OCI-LY1 (cell line): Measurements from ENCODE around the gene HLF.
A peak's percentile ranks its signal among the peaks of the same experiment; 100 is the strongest.

ENCODE experiments used
- H2AFZ ChIP-seq: fragments of 200-600 bp; sonication (generic), shearing (Covaris generic); 2 replicates; pipeline ENCODE4 v1.6.0; 2014; ENCODE audit warnings: antibody characterized with exemption, mild to moderate bottlenecking, low read length
- H3F3A ChIP-seq: fragments of 200-600 bp; sonication (generic), shearing (Covaris generic); 2 replicates; pipeline ENCODE4 v1.6.0; 2014; ENCODE audit warnings: mild to moderate bottlenecking, antibody characterized with exemption, low read length, moderate library complexity; ENCODE audit not compliant: insufficient read depth
- H3K27ac ChIP-seq: fragments of 200-600 bp; sonication (generic); 2 replicates; pipeline ENCODE4 v1.5.1; 2014; ENCODE audit warnings: low read length, mixed run types, mild to moderate bottlenecking, low read depth; ENCODE audit not compliant: poor library complexity, severe bottlenecking
- H3K27me3 ChIP-seq: fragments of 200-600 bp; sonication (generic); 2 replicates; pipeline ENCODE4 v1.6.0; 2014; ENCODE audit warnings: antibody characterized with exemption, mild to moderate bottlenecking, low read length, moderate library complexity; ENCODE audit not compliant: insufficient read depth
- H3K36me3 ChIP-seq: fragments of 200-600 bp; sonication (generic); 2 replicates; pipeline ENCODE4 v1.6.1; 2014; ENCODE audit warnings: mild to moderate bottlenecking, antibody characterized with exemption, low read length, moderate library complexity, mixed read lengths; ENCODE audit not compliant: insufficient read depth
- H3K4me1 ChIP-seq: fragments of 200-600 bp; sonication (generic); 2 replicates; pipeline ENCODE4 v1.5.1; 2014; ENCODE audit warnings: mild to moderate bottlenecking, low read length, moderate library complexity; ENCODE audit not compliant: insufficient read depth, severe bottlenecking
- H3K4me2 ChIP-seq: fragments of 200-600 bp; sonication (generic), shearing (Covaris generic); 2 replicates; pipeline ENCODE4 v1.6.1; 2014; ENCODE audit warnings: low read length
- H3K4me3 ChIP-seq: fragments of 200-600 bp; sonication (generic); 2 replicates; pipeline ENCODE4 v1.5.1; 2014; ENCODE audit warnings: low read length, low read depth, mild to moderate bottlenecking, mixed read lengths; ENCODE audit not compliant: poor library complexity, severe bottlenecking
- H3K79me2 ChIP-seq: fragments of 200-600 bp; shearing (Covaris generic); 2 replicates; pipeline ENCODE4 v1.6.1; 2016; ENCODE audit warnings: mixed run types, low read length, mixed read lengths; ENCODE audit not compliant: insufficient read depth
- H3K9ac ChIP-seq: fragments of 200-600 bp; sonication (generic), shearing (Covaris generic); 2 replicates; pipeline ENCODE4 v1.6.1; 2014; ENCODE audit warnings: mild to moderate bottlenecking, low read length, mixed read lengths
- H3K9me2 ChIP-seq: fragments of 200-600 bp; sonication (generic), shearing (Covaris generic); 2 replicates; pipeline ENCODE4 v1.6.1; 2014; ENCODE audit warnings: low read depth, mild to moderate bottlenecking, low read length, mixed read lengths
- H3K9me3 ChIP-seq: fragments of 200-600 bp; shearing (Covaris generic); 2 replicates; pipeline ENCODE4 v1.6.1; 2014; ENCODE audit warnings: low read length, mixed read lengths
- H4K20me1 ChIP-seq: fragments of 200-600 bp; sonication (generic), shearing (Covaris generic); 2 replicates; pipeline ENCODE4 v1.6.0; 2016; ENCODE audit warnings: mild to moderate bottlenecking, low read length; ENCODE audit not compliant: insufficient read depth
- EZH2 ChIP-seq: fragments of 200-600 bp; sonication (generic), shearing (Covaris generic); IDR thresholded peaks from 2 replicates; pipeline ENCODE4 v1.8.0; 2017; ENCODE audit warnings: borderline replicate concordance, mixed run types, mild to moderate bottlenecking, antibody characterized with exemption, low read length, moderate library complexity, mixed read lengths
- TF ChIP-seq, protein P1 (sequence below): fragments of 200-600 bp; sonication (generic), shearing (Covaris generic); IDR thresholded peaks from 2 replicates; pipeline ENCODE4 v1.5.1; 2017; ENCODE audit warnings: mild to moderate bottlenecking, antibody characterized with exemption, low read length, moderate library complexity, mixed read lengths

Gene HLF

DNA sequence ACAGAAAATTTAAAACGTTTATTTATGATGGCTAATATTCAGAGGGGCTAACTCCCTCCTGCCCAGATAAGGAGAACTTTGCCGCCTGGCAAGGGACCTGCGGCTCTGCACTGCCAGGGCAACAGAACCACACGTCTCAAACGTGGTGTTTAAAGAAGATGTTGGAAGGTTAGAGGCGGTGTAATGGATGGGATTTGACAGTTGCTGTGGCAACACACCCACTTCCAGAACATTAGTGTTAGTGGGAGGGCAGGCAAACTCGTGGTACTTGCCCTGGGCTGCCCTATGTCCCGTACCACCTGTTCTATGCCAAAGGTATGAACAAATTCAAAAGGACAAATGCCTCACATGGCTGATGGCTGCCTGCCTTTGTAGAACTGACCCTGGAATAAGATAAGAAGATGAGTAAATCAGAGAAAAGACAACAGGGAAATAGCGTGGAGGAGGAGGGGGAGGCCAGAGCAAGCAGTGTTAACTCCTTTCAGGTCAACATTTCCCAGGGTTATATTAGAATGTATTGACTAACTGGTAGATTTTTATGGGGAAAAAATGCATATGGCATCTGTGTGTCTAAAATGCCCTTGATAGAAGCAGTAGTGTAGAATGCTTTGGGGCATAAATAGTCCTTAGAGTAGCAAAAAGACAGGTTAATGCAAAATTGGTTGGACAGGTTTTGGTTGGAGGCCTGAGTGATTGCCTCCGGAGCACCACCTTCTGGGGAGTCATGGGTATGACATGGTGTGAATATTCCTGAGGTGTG lies 30.8 kb downstream of the HLF start:
- H3K27me3 ChIP-seq, result 0 out of 2 replicates have a peak, but pooled peaks cover 3% of the 10 kb centered on the region
- no peak overlapping the region for H3K4me2 ChIP-seq
- no peaks in the 10 kb centered on the region for H3K4me1 ChIP-seq
- no peak overlapping the region for H3K27ac ChIP-seq
- H3K36me3 ChIP-seq, result no peaks in the 10 kb centered on the region
- TF ChIP-seq, protein P1, sequence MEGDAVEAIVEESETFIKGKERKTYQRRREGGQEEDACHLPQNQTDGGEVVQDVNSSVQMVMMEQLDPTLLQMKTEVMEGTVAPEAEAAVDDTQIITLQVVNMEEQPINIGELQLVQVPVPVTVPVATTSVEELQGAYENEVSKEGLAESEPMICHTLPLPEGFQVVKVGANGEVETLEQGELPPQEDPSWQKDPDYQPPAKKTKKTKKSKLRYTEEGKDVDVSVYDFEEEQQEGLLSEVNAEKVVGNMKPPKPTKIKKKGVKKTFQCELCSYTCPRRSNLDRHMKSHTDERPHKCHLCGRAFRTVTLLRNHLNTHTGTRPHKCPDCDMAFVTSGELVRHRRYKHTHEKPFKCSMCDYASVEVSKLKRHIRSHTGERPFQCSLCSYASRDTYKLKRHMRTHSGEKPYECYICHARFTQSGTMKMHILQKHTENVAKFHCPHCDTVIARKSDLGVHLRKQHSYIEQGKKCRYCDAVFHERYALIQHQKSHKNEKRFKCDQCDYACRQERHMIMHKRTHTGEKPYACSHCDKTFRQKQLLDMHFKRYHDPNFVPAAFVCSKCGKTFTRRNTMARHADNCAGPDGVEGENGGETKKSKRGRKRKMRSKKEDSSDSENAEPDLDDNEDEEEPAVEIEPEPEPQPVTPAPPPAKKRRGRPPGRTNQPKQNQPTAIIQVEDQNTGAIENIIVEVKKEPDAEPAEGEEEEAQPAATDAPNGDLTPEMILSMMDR, result peak; percentile 68
- no peak for TF ChIP-seq EZH2
- no peaks in the 10 kb centered on the region for H4K20me1 ChIP-seq
- H3K9me2 ChIP-seq, result no peaks in the 10 kb centered on the region
- no peak overlapping the region for H3K9ac ChIP-seq
- H3K9me3 ChIP-seq, result no peaks in the 10 kb centered on the region
- H3F3A ChIP-seq, result no peaks in the 10 kb centered on the region
- H2AFZ ChIP-seq, result no peak overlapping the region
- no peaks in the 10 kb centered on the region for H3K79me2 ChIP-seq
- H3K4me3 ChIP-seq, result no peak overlapping the region

DNA sequence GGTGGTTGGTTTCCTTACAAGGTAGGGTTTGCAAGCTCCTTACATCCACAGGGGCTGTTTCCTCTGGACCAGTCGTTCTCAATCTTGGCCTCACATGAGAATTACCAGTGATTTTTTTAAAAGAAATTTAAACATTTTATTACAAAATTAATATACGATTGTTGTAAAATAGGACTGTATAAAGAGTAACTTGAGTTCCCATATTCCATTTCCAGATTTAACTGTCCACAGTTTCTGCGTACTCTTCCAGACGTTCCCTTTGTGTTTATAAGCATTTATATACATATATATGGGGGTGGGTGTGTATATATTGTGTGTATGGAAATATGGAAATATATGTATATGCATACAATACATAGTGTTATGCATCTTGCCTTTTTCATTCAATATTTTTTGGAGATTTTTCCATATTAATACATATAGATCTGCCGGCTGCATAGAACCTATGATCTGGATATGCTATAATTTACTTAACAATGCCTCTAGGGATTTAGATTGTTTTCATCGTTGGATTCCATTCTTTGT lies 31.5 kb downstream of the HLF start:
- H3F3A ChIP-seq, result no peaks in the 10 kb centered on the region
- H3K4me2 ChIP-seq, result no peak overlapping the region
- no peak overlapping the region for H3K27ac ChIP-seq
- H3K36me3 ChIP-seq, result no peaks in the 10 kb centered on the region
- H3K9ac ChIP-seq, result no peak overlapping the region
- H4K20me1 ChIP-seq, result no peaks in the 10 kb centered on the region
- no peaks in the 10 kb centered on the region for H3K9me2 ChIP-seq
- 0 out of 2 replicates have a peak, but pooled peaks cover 3% of the 10 kb centered on the region for H3K27me3 ChIP-seq
- H3K4me3 ChIP-seq, result no peak overlapping the region
- no peak overlapping the region for H2AFZ ChIP-seq
- TF ChIP-seq, protein P1, result no peak
- no peak for TF ChIP-seq EZH2
- no peaks in the 10 kb centered on the region for H3K4me1 ChIP-seq
- H3K79me2 ChIP-seq, result no peaks in the 10 kb centered on the region
- H3K9me3 ChIP-seq, result no peaks in the 10 kb centered on the region

DNA sequence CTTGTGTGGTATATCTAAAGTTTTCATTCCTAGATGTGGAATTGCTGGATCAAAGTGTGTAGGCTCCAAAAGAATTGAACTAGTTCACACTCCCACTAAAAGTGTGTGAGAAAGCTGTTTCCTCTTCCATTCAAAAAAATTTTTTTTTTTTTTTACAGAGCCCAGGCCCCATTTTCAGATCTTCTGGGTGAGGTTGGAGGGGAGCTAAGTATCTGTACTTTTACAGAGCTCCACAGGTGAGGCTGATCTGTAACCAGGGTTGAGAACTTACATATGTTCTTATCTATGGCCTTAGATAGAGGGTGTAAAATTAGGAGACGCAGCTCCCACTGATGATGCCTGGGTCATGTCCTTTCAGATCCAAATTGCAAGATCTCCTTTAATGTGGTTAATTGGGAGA lies 31.9 kb downstream of the HLF start:
- H3K4me3 ChIP-seq, result no peak overlapping the region
- no peaks in the 10 kb centered on the region for H3K79me2 ChIP-seq
- H3K9me2 ChIP-seq, result no peaks in the 10 kb centered on the region
- no peaks in the 10 kb centered on the region for H3K4me1 ChIP-seq
- no peak for TF ChIP-seq EZH2
- TF ChIP-seq, protein P1, result no peak
- H3K36me3 ChIP-seq, result no peaks in the 10 kb centered on the region
- no peak overlapping the region for H2AFZ ChIP-seq
- no peak overlapping the region for H3K4me2 ChIP-seq
- H4K20me1 ChIP-seq, result no peaks in the 10 kb centered on the region
- 0 out of 2 replicates have a peak, but pooled peaks cover 3% of the 10 kb centered on the region for H3K27me3 ChIP-seq
- H3K9ac ChIP-seq, result no peak overlapping the region
- no peaks in the 10 kb centered on the region for H3K9me3 ChIP-seq
- H3F3A ChIP-seq, result no peaks in the 10 kb centered on the region
- no peak overlapping the region for H3K27ac ChIP-seq
